ENCODE results near the gene CPNE1. TPM values are rescaled to one million over a fixed set of nuclear protein-coding genes. Genes with fewer than 3 reads are reported as not detected.

CPNE1 gene
- total RNA-seq, 1 experiment from 2014 or later, result 155 TPM

DNA sequence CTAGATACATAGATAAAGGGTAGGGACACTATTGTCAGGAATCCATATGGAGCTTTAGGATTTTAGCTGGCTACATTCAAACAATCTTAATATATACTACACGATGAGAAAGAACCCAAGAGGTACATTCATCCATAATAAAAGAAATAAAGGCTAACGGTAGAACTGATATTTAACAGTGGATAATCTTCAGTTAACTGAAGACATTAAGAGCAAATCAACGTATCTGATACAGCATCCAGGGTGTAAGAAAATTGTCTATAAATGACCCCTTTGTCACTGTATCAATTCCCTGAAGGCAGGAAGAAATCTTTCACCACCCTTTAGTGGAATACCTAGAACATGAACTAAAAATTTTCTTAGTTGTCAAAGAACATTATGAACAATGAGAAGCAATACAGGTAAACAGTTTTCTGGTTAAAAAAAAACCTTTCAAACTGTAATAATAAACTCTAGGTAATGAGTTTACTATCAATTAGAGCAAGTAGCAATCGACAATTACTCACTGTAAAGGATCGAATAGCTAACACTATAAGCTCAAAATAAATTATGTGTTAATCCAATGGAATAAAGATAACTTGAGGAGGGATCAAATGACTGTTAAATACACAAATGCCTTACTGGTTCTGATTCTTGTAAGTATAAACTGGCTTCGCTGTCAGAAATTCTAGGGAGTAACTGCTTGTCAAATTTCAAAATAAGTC is 46.3 kb upstream of the CPNE1 start:
- Histone ChIP-seq H3K9me3 (ENCODE audit: control insufficient read depth, low read depth, low read length) (no peaks in the 10 kb centered on the region), H4K8ac (replicated peaks; ENCODE audit: insufficient read length, low read depth, low read length) (no peak overlapping the region), H3K27ac (ENCODE audit: insufficient read length, low read depth, low read length) (no peak overlapping the region), H3K14ac (ENCODE audit: insufficient read depth, low read length) (no peak overlapping the region), H2BK5ac (ENCODE audit: insufficient read length, low read length) (no peak overlapping the region), H3K23ac (ENCODE audit: insufficient read length, low read depth, low read length) (no peak overlapping the region), H3K4me2 (ENCODE audit: insufficient read depth, insufficient read length, low read length) (no peak overlapping the region), H3K9ac (ENCODE audit: extremely low read depth, insufficient read length, low read length) (no peak overlapping the region), H2BK20ac (ENCODE audit: low read depth, low read length, poor library complexity, severe bottlenecking) (no peak overlapping the region), H3K18ac (ENCODE audit: insufficient read length, low read depth, low read length) (no peak overlapping the region), H3K56ac (ENCODE audit: insufficient read length, low read depth, low read length) (no peak overlapping the region), H3K27me3 (ENCODE audit: insufficient read depth, low read length) (no peaks in the 10 kb centered on the region), H4K91ac (ENCODE audit: insufficient read length, low read depth, low read length) (no peak overlapping the region), H3K4ac (ENCODE audit: low read depth, low read length) (no peak overlapping the region), H2BK12ac (ENCODE audit: insufficient read length, low read depth, low read length) (no peak overlapping the region), H3K79me2 (ENCODE audit: insufficient read depth, low read length) (no peaks in the 10 kb centered on the region), H4K5ac (ENCODE audit: insufficient read length, low read depth, low read length) (no peak overlapping the region), H2AFZ (ENCODE audit: low read length) (no peak overlapping the region), H4K20me1 (ENCODE audit: control insufficient read depth, insufficient read depth, insufficient read length) (no peaks in the 10 kb centered on the region), H3T11ph (ENCODE audit: low read length) (no peak overlapping the region), H3K4me1 (ENCODE audit: insufficient read depth, low read length) (no peaks in the 10 kb centered on the region), H2BK120ac (ENCODE audit: low read depth, low read length, poor library complexity, severe bottlenecking) (no peak overlapping the region), H2AK5ac (ENCODE audit: insufficient read length, low read length) (no peak overlapping the region), H3K79me1 (ENCODE audit: insufficient read depth, low read depth, low read length, poor library complexity, severe bottlenecking) (peaks cover 2% of the 10 kb centered on the region), H3K23me2 (ENCODE audit: insufficient read length, low read depth, low read length, poor library complexity, severe bottlenecking) (no peaks in the 10 kb centered on the region), H2BK15ac (ENCODE audit: low read depth, low read length) (no peak overlapping the region)
- H3K27ac Mint-ChIP-seq, result peak overlapping the region in 1 of 3 experiments; percentile 87; a peak in 2 of 7 replicates
- H3K4me1 Mint-ChIP-seq, result peaks cover 3 to 7% of the 10 kb centered on the region in 2 experiments
- TF ChIP-seq, protein P1, sequence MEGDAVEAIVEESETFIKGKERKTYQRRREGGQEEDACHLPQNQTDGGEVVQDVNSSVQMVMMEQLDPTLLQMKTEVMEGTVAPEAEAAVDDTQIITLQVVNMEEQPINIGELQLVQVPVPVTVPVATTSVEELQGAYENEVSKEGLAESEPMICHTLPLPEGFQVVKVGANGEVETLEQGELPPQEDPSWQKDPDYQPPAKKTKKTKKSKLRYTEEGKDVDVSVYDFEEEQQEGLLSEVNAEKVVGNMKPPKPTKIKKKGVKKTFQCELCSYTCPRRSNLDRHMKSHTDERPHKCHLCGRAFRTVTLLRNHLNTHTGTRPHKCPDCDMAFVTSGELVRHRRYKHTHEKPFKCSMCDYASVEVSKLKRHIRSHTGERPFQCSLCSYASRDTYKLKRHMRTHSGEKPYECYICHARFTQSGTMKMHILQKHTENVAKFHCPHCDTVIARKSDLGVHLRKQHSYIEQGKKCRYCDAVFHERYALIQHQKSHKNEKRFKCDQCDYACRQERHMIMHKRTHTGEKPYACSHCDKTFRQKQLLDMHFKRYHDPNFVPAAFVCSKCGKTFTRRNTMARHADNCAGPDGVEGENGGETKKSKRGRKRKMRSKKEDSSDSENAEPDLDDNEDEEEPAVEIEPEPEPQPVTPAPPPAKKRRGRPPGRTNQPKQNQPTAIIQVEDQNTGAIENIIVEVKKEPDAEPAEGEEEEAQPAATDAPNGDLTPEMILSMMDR (conservative IDR thresholded peaks at IDR 0.05), result no peak
- H3K9me3 Mint-ChIP-seq, result no peaks in the 10 kb centered on the region
- no peak overlapping the region for H3K4me3 Mint-ChIP-seq
- DNase-seq, result no peak
- no peaks in the 10 kb centered on the region for H3K27me3 Mint-ChIP-seq (ENCODE audit: low read depth)
- H3K36me3 Mint-ChIP-seq (ENCODE audit: insufficient read depth in 1 of 3, low read depth in 3 of 3), result peaks cover 50 to 90% (median 88%) of the 10 kb centered on the region in 3 experiments
- WGBS (ENCODE audit: extremely low coverage, insufficient read length, low lambda C conversion rate), result no CpG with 5 or more reads among the region's 6 CpGs

All from H9 (cell line).